ENCODE measurements around the gene PRDM11.

PRDM11 gene

DNA sequence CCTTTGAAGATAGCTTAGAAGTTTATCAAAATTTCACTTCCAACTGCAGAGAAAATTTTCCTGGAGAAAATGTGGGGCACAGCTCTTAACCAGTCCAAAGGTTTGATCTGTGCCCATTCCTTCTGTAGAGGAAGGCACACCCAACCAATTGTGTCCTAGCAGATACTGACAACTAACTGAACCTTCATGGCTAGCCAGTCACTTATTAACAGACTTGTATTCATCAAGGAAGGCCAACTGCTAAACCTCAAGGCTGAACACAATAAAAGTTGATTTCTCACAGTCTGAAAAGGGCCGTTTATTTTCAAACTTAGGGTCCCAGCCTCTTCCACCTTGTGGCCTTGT is 120.2 kb downstream of the PRDM11 start:
- TF ChIP-seq, protein P1, sequence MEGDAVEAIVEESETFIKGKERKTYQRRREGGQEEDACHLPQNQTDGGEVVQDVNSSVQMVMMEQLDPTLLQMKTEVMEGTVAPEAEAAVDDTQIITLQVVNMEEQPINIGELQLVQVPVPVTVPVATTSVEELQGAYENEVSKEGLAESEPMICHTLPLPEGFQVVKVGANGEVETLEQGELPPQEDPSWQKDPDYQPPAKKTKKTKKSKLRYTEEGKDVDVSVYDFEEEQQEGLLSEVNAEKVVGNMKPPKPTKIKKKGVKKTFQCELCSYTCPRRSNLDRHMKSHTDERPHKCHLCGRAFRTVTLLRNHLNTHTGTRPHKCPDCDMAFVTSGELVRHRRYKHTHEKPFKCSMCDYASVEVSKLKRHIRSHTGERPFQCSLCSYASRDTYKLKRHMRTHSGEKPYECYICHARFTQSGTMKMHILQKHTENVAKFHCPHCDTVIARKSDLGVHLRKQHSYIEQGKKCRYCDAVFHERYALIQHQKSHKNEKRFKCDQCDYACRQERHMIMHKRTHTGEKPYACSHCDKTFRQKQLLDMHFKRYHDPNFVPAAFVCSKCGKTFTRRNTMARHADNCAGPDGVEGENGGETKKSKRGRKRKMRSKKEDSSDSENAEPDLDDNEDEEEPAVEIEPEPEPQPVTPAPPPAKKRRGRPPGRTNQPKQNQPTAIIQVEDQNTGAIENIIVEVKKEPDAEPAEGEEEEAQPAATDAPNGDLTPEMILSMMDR (IDR thresholded peaks at IDR 0.05) = no peak

DNA sequence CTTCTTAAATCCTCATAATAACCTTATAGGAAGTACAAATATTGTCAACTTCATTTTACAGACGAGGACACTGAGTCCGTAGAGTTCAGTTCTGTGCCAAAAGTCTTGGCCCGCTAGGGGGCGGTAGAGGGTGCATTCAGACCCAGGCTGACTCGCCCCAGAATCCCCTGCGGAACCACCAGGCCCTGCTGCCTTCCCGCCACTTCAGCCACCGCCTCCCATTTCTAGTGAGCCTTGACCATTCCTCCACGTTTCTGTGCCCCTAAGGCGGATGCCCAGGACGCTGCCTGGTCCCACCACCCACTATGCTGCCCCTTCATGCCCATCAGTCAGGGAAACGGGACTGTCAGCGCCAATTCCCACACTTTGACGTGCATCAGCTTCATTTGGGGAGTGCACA is 120.6 kb downstream of the PRDM11 start:
- TF ChIP-seq, protein P1 (IDR thresholded peaks at IDR 0.05) = peak; percentile 55

DNA sequence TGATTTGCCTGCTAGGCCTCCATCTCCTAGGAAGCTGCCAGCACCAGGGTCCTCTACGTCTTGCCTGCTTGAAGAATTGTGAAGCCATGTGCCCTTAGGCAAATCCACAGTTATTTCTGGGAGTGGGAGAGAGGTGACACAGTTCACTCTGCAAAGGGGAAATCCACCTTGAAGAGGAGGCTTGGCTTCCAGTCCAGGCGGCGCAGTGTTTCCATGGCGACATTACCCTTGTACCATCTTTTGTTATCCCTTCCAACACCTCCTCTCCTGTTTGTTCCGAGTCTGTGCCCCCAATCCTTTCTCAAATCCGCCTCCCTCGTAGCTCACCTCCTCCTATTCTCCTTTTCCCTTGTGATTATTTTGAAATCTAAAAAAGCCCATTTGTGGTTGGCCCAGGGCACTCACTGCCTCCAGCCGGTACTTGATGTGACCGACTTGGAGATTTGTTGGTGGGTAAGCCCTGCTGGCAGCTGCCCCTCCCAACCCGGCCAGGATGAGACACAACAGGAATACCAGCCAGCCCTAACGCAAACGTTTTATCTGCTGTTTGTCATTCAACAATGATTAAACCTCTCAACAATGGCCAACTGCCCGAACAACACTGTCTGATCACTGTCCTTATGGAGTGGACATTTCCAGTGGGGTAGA is 121.3 kb downstream of the PRDM11 start:
- TF ChIP-seq, protein P1 (IDR thresholded peaks at IDR 0.05) = no peak

DNA sequence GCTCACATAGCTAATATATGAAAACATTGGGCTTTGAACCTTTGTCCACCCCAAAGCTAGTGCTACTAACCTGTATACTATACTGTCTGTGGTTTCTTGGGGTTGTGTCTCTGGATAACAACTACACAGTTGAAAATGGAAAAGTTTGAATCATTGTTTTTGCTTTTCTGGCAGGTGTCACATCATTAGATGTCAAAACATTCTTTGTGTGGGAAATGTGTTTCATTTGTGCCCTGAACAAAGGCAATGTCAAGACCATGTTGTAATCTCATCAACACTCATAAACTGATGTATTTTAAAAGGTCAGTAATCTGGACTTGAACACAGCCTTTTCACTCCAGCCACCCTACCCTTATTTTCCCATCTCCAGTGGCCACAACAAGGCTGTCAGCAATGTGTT is 123.2 kb downstream of the PRDM11 start:
- TF ChIP-seq, protein P1 (IDR thresholded peaks at IDR 0.05) = no peak

DNA sequence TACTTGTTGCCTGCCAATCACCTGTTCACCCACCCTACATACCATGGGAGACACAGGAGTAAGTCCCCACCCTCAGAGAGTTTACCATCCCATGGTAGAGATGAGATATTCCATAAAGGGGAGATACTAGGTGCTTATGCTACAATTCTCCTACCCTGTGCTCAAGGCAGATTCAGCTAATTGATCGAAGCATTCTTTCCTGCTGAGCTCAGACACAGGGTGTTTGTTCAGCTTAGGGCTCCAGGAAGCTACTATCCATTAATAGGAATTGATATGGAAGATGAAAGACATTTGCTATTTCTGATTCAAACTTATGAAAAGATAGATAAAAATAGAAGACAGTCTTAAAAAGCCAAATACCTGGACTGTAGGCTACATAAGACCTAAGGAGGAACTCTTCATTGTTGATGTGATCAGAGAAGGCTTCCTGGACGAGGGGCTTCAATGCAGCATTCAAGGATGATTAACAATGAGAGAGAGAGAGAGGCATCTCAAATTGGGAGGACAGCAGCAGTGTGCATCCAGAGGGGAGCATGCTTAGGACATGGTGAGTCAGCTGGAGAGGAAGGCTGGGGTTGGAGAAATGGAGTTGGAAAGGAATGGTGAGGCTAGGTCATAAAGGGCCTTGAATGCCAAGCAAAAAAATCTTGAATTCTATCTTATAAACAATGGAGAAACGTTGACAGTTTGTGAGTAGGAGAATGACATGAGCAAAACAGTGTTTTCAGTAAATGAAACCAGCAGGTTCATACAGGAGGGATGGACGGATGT is 124.7 kb downstream of the PRDM11 start:
- TF ChIP-seq, protein P1 (IDR thresholded peaks at IDR 0.05) = no peak

DNA sequence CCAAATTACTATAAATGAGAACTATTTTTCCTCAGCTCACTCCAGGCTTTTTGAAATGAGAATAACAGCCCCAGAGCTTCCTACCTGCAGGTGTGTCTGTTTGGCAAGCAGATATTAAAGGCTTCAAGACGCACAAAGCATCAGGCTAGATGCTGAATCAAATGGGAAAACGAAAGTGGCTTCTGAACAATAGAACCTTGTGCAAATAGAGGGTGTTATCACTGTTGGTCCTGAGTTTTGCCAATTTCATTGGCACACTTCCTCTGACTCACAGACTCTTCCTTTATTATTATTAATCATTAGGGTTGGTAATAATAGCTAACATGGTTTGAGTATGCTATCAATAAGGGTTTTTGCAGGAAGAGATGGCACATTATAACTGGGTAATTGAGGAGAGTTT is 126.3 kb downstream of the PRDM11 start:
- TF ChIP-seq, protein P1 (IDR thresholded peaks at IDR 0.05) = no peak

DNA sequence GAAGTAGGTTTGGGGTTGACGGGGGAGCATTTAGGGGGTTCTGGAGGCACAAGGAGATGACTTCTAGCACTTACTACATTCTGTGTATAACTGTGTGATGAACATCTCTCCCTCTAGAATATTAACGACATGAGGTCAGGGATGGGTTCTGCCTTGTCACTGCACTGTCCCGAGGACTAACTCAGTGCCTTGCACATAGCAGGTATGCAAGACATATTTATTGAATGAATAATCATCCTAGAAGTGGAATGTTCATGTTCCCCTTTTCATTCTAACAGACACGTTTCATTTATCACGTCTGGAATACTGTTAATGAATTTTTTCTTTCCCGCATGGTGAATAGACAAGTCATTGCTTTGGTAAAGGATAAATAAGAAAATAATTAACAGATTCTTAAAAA is 127.1 kb downstream of the PRDM11 start:
- TF ChIP-seq, protein P1 (IDR thresholded peaks at IDR 0.05) = no peak
